GM21825 (cell line): ENCODE measurements around the gene MRPL4.

Experiments used
- ATAC-seq: cut with Tn5 transposase; IDR thresholded peaks from one replicate; pipeline ENCODE4 v1.9.1; 2021; ENCODE audit warnings: mild to moderate bottlenecking, moderate library complexity; ENCODE audit not compliant: unreplicated experiment

MRPL4 gene

DNA sequence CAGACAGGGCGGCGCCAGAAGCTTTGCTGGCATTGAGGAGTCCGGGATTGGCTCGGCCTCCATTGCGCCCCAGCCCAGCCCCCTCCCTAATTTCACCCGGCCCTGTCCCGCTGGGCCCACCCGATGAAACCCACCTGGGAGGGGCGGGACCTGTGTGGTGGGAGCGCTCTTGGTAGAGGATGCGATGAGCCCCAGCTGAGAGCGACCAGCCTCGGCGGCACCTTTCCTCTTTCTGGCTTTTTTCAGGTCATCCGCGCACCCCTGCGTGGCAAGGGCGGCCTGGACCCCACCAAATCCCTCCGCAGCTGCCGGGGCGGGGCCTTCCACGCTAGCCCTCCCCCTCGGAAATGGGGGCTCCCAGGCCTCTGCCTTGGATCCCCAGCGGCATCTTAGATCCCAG lies 57.4 kb downstream of the MRPL4 start, which contains the start of gene ZGLP1:
TSS of gene ZGLP1 (minus strand) at position 393 of the 400 bp plus-strand sequence.
- no peak for ATAC-seq
